Measurements from ENCODE around the gene LMF1.
"Not testable (repeated sequence)": the region's sequence is repeated elsewhere in the genome, so short reads cannot be mapped to it uniquely, and the experiment has no call there.

The LMF1 gene

DNA sequence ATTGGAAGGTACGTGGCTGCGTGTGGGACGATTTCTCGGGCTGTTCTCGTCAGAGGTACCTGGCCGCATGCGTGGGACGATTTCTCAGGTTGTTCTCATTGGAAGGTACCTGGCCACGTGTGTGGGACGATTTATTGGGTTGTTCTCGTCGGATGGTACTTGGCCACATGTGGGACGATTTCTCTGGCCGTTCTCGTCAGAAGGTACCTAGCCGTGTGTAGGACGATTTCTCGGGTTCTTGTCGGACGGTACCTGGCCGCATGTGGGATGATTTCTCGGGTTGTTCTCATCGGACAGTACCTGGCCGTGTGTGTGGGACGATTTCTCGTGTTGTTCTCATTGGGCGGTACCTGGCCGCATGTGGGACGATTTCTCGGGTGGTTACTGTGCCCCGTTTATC is 120.1 kb downstream of the LMF1 start:
- no peak for DNase-seq (ENCODE audit: low spot score)

DNA sequence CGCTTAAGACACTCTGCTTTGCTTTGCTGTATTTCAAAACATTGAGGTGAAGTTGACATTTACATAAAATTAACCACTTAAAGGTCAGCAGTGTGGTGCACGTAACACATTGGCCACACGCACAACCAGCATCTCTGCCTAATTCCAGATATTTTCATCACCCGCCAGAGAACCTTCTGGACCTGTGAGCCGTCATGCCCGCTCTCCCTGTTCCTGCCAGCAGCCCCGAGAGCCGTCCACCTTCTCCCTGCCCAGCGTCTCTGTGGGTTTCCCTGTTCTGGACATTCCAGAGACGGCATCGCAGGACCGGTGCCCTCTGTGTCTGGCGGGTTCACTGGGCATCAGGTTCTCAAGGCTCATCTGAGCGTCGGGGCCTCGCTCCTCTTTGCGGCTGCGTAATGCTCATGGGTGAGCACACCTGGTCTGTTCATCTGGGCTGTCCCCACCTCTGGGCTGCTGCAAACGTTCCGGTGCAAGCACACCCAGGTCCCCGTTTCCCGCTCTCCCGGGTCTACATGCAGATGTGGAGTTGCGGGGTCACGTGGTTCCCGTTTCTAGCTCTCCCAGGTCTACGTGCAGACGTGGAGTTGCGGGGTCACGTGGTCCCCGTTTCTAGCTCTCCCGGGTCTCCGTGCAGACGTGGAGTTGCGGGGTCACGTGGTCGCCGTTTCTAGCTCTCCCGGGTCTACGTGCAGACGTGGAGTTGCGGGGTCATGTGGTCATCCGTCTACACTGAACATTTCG is 122.1 kb downstream of the LMF1 start:
- DNase-seq (ENCODE audit: low spot score): no peak

DNA sequence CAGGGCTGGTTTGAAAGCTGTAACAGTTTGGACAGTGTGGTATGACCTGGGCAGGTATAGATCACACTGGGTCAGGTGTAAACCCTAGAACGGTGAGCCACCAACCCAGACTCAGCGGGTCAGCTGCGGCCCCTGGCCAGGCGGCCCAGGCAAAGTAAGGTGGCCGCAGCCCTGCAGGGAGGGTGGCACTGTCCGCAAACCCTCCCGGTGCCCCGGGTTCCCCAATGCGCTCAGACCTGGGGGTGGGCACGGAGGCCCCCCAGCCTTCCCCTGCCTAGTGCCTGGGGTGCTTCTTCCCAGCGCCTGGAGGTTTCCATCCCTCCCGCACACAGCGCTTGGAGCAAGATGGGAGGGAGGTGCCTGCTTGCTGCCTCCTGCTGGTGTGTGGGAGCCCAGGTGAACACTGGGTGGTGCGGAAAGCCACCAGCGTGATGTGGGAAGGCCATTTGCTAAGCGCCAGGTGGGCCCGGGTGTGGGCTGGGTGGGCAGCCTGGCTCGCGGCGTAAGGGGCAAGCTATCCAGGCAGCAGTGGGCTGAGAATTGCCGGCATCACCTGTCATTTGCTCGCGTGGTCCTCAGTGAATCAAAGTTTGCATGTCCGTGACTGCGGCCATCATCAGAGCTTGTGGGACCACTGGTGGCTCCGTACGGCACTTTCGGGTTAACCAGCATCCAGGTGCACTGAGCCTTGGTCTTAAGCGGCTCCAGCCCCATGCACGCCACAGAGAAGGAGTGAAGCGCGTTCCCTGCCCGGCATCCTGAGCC is 122.9 kb downstream of the LMF1 start:
- no peak for DNase-seq (ENCODE audit: low spot score)

DNA sequence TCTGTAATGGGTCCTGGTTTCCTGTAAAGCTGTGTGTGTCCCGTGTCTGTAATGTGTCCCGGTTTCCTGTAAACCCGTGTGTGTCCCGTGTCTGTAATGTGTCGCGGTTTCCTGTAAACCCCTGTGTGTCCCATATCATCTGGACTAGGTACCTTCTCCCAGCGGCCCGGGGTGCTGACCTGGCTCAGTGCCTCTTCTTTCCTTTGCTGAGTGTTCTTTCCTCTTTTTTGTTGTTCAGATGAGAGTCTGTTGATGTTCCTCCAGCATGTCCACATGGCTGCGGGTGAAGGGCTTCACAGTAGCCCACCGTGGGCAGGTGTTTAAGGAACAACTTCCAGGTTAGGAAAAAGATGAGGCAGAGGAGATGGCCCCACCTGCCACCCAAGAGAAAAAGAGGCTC is 123.6 kb downstream of the LMF1 start:
- DNase-seq (ENCODE audit: low spot score): no peak

DNA sequence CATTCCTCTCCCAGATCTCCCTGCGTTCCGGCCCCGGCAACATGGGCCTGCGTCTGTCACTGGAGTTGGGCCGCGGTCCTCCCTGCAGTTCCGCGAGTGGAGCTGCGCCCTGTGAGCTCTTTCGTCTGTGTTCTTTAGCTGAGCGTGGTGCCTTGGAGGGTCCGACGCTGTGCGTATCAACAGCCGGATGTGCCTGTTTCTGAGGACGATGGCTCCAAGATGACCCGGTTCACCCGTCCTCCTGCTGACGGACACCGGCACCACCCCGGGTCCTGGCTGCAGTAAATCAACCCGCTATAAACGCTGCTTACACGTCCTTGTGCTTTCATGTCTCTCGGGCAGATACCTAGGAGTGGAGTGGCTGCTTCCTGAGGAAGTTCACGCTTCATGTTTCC is 125.4 kb downstream of the LMF1 start:
- DNase-seq (ENCODE audit: low spot score): no peak

DNA sequence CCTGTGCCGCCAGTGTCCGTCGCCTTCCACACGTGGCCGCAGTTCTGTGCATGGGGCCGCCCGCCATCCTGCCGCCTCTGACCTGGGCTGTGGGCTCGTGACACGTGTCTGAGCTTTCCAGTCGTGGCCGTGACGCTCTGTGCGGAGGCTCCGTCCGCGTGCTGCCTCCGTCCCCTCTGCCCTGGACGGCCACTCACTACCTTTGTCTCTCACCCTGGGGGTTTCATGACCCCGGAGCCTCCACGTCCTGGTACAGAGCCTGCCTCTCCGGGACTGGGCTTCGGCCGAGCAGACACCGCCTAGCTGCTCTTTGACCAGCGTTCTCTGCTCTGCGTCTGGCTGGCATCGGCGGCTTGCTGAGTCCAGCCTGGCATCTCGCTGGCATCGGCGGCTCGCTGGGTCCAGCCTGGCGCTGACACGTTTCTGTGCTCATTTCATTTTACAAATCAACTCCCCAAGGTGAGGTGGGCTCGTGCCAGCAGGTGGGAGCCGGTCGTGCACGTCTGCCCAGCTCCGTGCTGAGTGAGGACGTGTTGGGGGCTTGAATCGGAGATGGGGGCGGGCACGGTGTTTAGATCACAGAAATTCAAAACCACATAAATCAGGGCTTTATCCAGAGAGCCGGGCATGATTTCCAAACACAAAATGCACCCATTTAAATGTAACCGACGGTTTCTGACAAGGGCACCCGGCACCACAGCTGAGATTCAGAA is 126.0 kb downstream of the LMF1 start:
- no peak for DNase-seq (ENCODE audit: low spot score)

DNA sequence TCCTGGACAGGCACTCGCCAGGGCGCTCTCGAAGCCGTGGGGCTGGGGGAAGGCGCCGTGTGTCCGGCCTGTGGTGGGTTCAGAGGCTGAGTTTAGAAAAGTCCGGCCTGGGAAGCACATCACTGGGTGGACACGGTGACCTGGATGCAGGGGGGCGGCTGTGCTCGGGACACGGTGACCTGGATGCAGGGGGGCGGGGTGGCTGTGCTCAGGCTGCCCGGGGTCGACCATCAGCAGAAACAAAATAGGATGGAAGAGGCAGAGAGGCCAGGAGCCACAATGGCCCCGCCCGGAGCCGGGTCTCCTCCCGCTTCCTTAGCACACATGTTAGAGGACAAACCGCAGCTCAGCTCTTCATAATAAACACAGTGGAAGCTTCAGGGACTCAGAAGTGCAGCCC is 127.0 kb downstream of the LMF1 start:
- no peak for DNase-seq (ENCODE audit: low spot score)

DNA sequence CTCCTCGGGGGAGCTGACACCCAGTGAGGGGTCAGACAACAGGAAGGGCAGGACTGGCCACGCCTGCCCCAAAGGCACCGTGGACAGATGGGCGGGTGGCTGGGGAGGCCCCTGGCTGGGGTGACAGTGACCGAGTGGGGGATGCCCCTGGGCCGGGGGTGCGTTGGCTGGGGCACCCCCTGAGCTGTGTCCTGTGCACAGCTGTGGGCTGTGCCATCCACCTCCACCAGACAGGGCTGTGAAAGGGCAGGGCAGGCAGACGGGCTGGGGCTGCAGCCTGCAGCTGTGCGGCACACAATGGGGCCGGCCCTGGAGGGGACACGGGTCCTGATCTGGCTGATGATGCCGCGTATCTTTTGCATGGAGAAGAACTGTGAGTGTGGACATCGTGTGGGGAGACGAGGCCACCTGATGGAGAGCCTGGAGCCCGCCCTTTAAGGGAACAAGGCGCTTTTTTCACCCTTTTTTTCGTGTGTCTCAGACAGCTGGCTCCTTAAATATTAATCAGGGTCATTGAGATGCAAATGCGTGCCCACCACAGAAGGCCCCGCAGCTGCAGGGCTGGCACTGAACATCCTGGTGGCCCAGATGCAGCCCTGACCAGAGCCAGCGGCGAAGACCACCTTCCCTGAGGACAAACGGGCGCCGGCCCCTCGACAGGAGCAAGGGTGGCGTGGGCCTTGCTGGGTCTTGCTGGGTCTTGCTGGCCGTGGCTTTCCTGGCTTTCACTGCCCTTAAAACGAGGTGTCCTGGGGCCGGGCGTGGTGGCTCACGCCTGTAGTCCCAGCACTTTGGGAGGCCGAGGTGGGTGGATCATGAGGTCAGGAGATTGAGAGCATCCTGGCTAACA is 127.8 kb downstream of the LMF1 start:
- DNase-seq (ENCODE audit: low spot score): no peak

DNA sequence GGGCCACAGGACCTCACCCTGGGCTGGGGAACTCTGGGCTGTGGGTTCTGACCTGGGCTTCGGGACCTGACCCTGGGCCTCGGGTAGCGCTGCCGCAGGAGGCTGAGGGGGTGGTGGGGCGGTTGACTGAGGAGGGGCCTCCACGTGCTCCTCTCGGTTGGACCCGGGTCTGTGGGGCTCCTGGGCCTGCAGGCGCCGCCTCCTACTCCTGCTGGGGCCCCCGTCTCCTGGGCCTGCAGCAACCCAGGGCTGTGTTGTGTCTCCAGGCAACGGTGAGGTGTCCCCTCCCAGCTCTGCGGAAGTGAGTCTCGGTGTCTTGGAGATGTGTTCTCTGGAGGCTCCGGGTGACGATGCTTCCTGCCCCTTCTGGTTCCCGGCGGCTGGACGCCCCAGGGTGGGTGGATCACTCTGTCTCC is 128.7 kb downstream of the LMF1 start:
- DNase-seq (ENCODE audit: low spot score): no peak

DNA sequence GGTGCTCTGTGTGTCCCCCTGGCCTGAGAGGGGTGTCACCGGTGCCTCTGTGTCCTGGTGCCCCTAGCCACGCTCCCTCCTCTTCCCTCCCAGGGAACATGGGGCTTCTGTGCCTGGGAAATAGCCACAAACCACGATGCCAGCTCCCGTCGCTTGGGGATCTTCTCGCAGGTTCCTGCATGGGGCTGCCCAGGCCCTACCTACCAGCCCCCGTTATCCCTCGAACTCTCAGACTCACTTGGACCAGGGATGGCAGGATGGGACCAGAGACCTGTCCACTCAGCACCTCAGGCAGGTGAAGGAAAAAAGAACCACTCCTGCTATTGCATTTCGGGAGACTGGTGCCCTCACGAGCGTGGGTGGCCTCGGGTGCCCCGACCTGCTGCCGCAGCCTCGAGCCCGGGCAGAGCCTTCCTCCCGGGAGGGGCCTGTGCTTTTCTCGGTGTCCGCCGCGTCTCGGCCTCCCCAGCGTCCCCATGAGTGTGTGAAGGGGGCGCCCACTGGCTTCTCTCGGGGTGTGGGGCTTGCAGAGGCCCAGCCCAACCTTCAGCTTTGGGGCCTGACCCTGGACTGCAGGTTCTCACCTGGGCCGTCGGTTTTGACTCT is 129.2 kb downstream of the LMF1 start:
- no peak for DNase-seq (ENCODE audit: low spot score)

DNA sequence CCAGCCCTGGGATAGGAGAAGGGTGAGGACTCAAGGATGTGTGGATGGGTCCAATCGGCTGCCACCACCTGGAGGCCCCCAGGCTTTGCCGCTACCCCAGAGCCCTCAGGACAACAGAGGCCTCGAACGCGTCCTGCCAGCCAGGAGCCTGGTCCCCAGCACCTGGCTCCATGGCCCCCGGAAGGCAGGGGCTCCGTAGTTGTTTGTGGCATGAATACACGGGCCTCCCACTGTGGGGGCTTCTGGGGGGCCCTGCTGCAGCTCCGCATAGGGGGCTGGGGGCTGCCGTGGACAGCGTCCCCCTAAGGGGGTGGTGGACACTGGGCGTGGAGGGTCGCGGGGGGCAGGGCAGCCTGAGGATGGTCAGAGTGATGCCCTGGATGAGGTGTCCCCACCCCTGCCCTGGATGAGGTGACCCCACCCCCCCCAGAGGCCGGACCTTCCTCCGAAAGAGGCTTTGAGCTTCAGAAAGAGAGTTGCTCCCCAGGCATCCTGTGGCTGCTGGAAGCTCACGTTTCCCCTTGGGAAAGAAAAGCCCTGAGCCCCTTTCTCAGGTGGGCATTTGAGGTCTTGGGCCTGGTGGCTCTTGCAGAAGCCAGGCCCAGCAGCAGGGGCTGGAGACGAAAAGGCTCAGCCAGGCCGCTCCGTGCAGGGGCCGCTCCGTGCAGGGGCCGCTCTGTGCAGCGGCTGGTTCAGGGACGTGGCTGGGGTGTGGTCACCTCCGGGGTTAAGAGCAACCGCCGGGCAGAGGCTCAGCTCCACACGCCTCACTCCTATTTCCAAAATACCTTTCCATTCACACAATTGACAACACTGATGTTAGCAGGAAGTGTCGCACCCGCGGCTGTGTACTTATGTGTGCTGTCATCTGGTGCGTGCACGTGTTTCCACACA is 130.0 kb downstream of the LMF1 start:
- DNase-seq (ENCODE audit: low spot score): no peak

DNA sequence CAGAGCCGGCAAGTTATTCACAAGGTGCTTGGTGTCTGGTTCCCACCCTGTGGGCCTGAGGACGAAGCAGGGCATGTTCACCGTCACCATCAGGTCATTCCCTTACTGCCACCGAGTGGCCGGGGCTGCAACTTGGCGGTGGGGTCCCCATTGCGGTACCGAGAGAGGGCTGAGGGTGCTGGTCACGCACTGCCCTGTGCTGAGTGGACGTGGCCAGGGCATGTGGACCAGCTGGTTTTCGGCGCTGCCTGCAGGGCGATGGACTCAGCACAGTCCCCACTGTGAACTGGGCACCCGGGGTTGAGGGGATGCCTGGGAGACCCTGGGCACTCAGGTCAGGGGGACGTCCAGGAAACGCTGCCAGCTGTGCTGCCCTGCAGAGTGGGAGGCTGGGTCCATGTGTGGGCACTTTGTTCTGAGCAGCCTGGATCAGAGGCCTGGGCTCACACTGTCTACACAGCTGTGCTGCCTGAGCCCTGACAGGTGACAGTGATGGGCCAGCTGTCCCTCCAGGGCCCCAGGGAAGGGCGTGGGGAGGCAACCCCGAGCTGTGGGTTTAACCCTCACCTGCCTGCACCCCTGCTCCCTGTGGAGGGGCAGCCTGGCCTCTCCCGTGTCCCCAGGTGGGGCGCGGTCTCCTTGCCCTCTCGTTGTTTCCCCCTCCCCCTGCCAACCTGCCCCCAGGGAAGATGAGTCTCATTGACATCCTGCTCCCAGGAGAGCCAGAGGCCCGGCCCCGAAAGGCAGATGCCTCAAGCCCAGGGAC is 131.0 kb downstream of the LMF1 start:
- no peak for DNase-seq (ENCODE audit: low spot score)

DNA sequence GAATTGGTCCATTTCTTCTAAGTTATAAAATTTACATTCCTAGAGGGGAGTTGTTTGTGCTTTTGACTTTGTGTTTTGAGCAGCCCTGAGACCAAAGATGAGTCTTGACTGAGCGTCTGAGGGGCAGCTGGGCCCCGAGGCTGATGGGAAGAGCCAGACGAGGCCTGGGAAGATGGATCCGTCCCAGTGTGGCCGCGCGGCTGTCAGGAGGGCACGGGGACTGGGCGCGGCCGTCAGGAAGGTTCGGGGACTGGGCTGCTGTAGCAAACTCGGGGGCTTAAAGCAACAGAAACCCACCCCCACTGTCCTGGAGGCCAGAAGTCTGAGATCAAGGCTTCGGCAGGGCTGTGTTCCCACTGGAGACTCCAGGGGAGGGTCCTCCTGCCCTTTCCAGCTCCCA is 132.0 kb downstream of the LMF1 start:
- DNase-seq (ENCODE audit: low spot score): no peak

DNA sequence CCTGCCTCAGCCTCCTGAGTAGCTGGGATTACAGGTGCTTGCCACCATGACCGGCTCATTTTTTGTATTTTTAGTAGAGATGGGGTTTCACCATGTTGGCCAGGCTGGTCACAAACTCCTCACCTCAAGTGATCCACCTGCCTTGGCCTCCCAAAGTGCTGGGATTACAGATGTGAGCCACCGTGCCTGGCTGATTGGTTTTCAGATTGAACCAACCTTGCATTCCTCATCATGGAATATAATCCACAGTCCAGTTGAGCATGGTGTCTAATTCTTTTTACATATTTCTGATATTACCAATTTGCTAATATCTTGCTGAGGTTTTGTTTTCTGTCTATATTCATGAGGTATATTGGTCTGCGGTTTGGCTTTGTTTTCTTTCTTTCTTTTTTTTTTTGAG is 134.0 kb downstream of the LMF1 start:
- DNase-seq (ENCODE audit: low spot score): not testable (repeated sequence)

DNA sequence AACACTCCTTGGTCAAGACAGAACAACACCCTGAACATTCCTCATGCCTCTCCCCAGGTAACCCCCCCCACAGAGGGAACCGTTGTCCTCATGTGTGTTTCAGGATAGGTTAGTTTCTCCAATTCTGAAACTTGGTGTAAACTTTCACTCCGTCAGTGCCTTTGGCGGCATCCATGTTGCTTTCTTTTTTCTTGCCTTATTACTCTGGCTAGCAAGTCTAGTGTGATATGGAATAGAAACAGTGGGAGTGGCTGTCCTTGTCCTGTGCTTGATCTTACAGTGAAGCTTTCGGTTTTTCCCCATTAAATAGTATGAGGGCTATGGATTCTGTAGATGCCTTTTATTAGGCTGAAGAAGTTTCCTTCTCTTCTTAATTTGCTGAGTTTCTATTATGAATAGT is 134.6 kb downstream of the LMF1 start:
- DNase-seq (ENCODE audit: low spot score): no peak

DNA sequence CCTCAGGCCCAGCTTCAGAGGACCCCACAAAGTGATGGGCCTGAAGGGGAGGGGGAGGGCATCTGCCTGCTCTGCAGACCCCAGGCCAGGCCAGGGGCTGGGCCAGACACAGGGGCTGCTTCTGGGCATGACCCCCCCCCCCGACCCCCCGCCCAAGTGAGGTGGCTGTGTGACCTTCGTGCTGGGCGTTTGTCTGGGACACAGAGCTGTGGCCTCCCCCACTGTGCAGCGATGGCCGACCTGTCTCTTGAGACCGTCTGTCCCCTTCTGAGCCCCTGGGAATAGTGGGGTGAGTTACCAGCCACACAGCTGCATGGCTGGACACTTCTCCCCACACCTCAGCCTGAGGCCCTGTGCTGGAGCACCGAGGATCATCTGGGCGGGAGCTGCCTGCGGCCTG is 135.4 kb downstream of the LMF1 start:
- no peak for DNase-seq (ENCODE audit: low spot score)

DNA sequence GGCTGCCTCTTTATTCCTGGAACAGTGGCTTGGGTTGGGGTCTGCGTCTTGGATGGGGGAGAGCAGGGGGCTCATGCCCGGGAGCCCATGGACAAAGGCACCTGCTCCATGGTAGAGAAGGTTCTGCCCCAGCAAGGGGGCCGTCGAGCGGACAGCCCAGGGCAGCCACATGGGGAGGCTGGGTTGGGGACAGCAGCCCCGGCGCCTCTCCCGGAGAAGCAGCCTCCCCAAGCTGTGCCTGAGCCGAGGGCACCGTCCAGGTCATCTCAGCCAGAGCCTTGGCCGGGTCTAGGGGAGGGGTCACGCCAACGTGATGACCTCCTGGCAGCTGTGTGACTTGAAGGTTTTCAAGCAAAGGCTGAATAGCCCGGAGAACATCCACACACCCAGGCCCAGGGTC is 137.4 kb downstream of the LMF1 start:
- no peak for DNase-seq (ENCODE audit: low spot score)

DNA sequence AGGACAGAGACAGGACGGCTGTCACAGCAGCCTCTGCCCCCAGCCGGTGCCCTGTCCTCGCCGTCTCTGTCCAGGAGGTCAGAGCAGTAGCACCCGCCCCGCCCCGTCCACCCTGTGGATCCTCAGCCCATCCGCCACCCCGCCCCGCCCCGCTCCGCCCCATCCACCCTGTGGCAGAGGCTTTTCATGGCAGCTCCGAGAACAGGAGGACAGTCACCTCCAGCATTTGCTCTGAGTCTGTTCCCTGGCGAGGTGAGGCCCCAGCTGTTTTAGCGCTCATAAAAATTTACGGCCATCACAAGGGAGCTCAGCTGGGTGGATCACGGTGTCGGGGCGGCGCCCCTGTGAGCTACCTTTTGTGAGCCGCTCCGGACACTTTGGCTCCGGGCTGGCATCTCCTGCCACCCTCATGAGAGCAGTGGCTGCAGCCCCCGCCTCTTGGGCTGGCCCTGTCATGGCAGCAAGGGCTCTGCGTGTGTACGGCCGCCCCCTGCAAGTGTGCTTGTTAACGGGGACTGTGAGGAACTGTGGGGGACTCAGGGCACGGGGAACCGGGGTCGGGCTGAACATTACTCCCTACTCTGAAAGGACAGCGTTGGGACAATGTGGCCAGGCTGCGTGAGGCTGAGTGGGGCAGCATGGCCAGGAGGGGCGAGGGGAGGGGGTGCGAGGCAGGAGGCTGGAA is 138.0 kb downstream of the LMF1 start:
- DNase-seq (ENCODE audit: low spot score): no peak

Measured in cerebellar cortex (tissue), 1 donor.